Measurements from ENCODE around the gene CYBA. TPM values are rescaled to one million over a fixed set of nuclear protein-coding genes. Genes with fewer than 3 reads are reported as not detected.

The CYBA gene
- total RNA-seq, 5 donors from 2014 or later (not counting 1 experiment from before 2014, with no cell fraction given), result 271 to 456 (median 403) TPM

DNA sequence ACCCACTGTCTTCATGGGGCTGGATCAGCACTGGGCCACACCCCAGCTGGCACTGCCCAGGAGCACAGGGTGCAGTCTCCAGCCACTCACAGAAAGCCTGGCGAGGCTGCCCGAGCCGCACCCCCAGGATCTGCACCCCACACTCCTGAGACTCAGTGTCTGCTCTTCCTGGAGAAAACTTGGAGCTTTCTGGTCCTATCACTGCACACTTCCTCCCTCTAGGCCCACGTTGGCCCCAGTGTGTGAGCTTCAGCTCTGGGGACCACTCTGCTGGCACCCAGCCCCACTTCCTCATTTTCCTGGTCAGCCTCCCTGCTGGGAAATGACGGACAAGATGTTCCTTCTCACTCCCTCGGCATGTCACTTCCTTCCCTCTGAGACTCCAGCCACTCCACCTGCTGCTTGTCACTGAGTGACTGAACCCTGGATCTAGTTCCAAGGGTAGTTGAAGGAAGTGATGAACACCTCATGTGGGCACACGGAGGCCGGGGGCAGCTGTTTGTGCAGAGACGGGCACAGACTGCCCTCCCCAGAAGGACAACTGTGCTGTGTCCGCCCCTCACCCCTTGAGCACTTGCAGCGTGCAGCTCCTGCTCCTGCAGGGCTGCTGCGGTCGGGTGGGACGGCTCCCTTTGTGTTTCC, 51.6 kb downstream of the CYBA start:
- Mint-ChIP-seq H3K4me3 (no peak overlapping the region), H3K9me3 (no peaks in the 10 kb centered on the region), H3K27ac (no peak overlapping the region), H3K36me3 (peaks cover 37% of the 10 kb centered on the region), H3K27me3 (no peaks in the 10 kb centered on the region), H3K4me1 (peaks cover 2 to 9% (median 5%) of the 10 kb centered on the region in 3 donors)
- peak in 1 of 35 experiments; percentile 19 for DNase-seq
- H3K4me1 ChIP-seq (ENCODE audit: control insufficient read depth in 1 of 2, extremely low read depth in 1 of 2, insufficient read depth in 2 of 2, low read length in 2 of 2), result no peaks in the 10 kb centered on the region
- POLR2A ChIA-PET, result interaction anchor here in 1 of 2 donors (0.6 kb wide), 1 partner anchor 19 kb away, joined by 3 read pairs; no protein-coding TSS in a partner anchor
- H3K27ac ChIP-seq (ENCODE audit: low read length), result no peak overlapping the region
- no peak for ATAC-seq (replicated peaks in 1 of 4)
- H3K27me3 ChIP-seq (replicated peaks in 1 of 2; ENCODE audit: control insufficient read depth in 2 of 2, extremely low read depth in 1 of 2, insufficient read depth in 2 of 2, low read length in 1 of 2), result no peaks in the 10 kb centered on the region
- H3K9me3 ChIP-seq, result no peaks in the 10 kb centered on the region
- H3K36me3 ChIP-seq (ENCODE audit: control insufficient read depth in 2 of 2, extremely low read depth in 1 of 2, insufficient read depth in 1 of 2, low read length in 1 of 2), result peaks cover 27 to 55% of the 10 kb centered on the region in 2 donors
- CTCF ChIA-PET, result no interaction called here
- 96% methylated on average over 9 of the region's 14 CpGs for WGBS (ENCODE audit: insufficient coverage)
- H3K4me3 ChIP-seq (ENCODE audit: control insufficient read depth in 1 of 2, extremely low read depth in 1 of 2, low read length in 1 of 2), result no peak overlapping the region

DNA sequence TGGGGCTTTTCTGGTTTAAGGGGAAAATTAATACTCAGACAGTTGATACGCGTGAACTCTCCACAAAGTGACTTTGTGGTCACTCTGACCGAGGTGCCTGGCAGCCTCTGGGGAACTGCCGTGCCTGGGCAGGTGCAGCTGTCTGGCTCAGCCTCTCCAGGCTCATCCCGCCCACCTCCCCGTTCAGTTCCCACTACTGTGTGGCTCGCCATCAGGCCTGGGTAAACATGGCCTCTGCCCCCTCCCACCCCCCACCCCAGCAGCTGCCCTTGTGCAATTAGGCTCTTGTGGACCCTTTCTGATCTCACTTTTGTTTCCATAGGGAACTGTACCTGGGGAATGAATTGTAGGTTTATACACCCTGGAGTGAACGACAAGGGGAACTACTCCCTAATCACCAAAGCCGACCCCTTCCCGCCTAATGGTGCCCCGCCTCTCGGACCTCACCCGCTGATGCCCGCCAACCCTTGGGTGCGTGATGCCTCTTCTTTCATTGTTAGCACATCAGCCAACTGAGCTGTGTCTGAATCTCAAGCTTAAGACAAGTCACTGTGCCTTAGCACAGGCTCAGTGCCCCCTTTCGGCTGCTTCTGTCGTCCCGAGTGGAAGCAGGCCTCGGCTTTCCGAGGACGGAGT, 52.9 kb downstream of the CYBA start:
- peaks cover 27 to 65% of the 10 kb centered on the region in 2 donors for H3K36me3 ChIP-seq (ENCODE audit: control insufficient read depth in 2 of 2, extremely low read depth in 1 of 2, insufficient read depth in 1 of 2, low read length in 1 of 2)
- H3K9me3 ChIP-seq, result no peaks in the 10 kb centered on the region
- ATAC-seq (replicated peaks in 1 of 4) (no peak), DNase-seq (no peak)
- Mint-ChIP-seq H3K4me3 (no peak overlapping the region), H3K9me3 (no peaks in the 10 kb centered on the region), H3K4me1 (peaks cover 5 to 9% (median 8%) of the 10 kb centered on the region in 3 donors), H3K27me3 (no peaks in the 10 kb centered on the region), H3K27ac (no peak overlapping the region), H3K36me3 (peaks cover 40% of the 10 kb centered on the region)
- 83% methylated on average over 11 of the region's 21 CpGs for WGBS (ENCODE audit: insufficient coverage)
- no peak overlapping the region for H3K27ac ChIP-seq (ENCODE audit: low read length)
- H3K27me3 ChIP-seq (replicated peaks in 1 of 2; ENCODE audit: control insufficient read depth in 2 of 2, extremely low read depth in 1 of 2, insufficient read depth in 2 of 2, low read length in 1 of 2), result no peaks in the 10 kb centered on the region
- POLR2A ChIA-PET, result interaction anchor here in 1 of 2 donors (0.6 kb wide), 1 partner anchor 28 kb away, joined by 16 read pairs; no protein-coding TSS in a partner anchor
- H3K4me1 ChIP-seq (ENCODE audit: control insufficient read depth in 1 of 2, extremely low read depth in 1 of 2, insufficient read depth in 2 of 2, low read length in 2 of 2), result no peaks in the 10 kb centered on the region
- CTCF ChIA-PET, result no interaction called here
- no peak overlapping the region for H3K4me3 ChIP-seq (ENCODE audit: control insufficient read depth in 1 of 2, extremely low read depth in 1 of 2, low read length in 1 of 2)

DNA sequence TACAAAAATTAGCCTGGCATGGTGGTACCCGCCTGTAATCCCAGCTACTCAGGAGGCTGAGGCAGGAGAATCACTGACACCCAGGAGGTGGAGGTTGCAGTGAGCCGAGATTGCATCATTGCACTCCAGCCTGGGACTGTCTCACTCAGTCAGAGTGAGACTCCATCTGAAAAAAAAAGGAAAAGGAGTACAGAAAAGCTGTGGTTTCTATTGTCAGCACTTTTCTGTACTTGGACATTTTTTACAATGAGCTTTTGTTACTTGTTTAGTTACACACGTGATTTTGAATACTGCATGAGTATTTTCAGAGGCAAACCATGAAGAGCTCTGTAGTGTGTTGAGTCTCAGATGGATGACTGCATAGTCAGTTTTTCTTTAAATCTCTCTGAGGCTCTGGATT, 54.4 kb downstream of the CYBA start:
- Mint-ChIP-seq H3K9me3 (no peaks in the 10 kb centered on the region), H3K27ac (no peak overlapping the region), H3K36me3 (peaks cover 40% of the 10 kb centered on the region), H3K4me1 (peaks cover 12 to 17% (median 13%) of the 10 kb centered on the region in 3 donors), H3K4me3 (no peak overlapping the region), H3K27me3 (no peaks in the 10 kb centered on the region)
- Histone ChIP-seq H3K4me3 (ENCODE audit: control insufficient read depth in 1 of 2, extremely low read depth in 1 of 2, low read length in 1 of 2) (no peak overlapping the region), H3K27ac (ENCODE audit: low read length) (no peak overlapping the region), H3K4me1 (ENCODE audit: control insufficient read depth in 1 of 2, extremely low read depth in 1 of 2, insufficient read depth in 2 of 2, low read length in 2 of 2) (peaks cover 0 to 7% of the 10 kb centered on the region in 2 experiments), H3K36me3 (ENCODE audit: control insufficient read depth in 2 of 2, extremely low read depth in 1 of 2, insufficient read depth in 1 of 2, low read length in 1 of 2) (peaks cover 21 to 57% of the 10 kb centered on the region in 2 donors), H3K27me3 (replicated peaks in 1 of 2; ENCODE audit: control insufficient read depth in 2 of 2, extremely low read depth in 1 of 2, insufficient read depth in 2 of 2, low read length in 1 of 2) (no peaks in the 10 kb centered on the region), H3K9me3 (no peaks in the 10 kb centered on the region)
- WGBS (ENCODE audit: insufficient coverage), result 67% methylated on average over 1 of the region's 3 CpGs
- CTCF ChIA-PET, result no interaction called here
- POLR2A ChIA-PET, result no interaction called here
- DNase-seq (no peak), ATAC-seq (replicated peaks in 1 of 4) (no peak)

DNA sequence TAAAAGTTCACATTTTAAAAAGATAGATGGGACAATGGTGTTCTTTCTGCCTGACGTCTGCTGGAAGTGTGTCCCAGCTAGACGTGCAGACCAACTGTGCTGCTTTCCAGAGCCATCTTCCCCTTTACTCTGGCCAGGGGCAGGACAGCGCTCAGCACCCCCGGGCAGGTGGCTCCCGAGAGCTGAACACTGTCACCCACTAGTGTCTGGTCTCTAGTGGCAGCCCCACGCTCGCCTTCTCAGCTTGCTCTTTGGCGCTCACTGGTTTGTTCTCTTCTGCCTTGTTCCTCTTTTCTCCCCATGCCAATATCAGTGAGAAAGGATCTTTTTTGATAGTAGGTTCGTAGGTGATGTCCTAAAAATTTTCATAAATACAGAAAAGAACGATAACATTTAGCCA, 54.9 kb downstream of the CYBA start:
- peaks cover 37% of the 10 kb centered on the region for H3K36me3 Mint-ChIP-seq
- Histone ChIP-seq H3K27me3 (replicated peaks in 1 of 2; ENCODE audit: control insufficient read depth in 2 of 2, extremely low read depth in 1 of 2, insufficient read depth in 2 of 2, low read length in 1 of 2) (no peaks in the 10 kb centered on the region), H3K4me1 (ENCODE audit: control insufficient read depth in 1 of 2, extremely low read depth in 1 of 2, insufficient read depth in 2 of 2, low read length in 2 of 2) (peaks cover 0 to 7% of the 10 kb centered on the region in 2 experiments), H3K36me3 (ENCODE audit: control insufficient read depth in 2 of 2, extremely low read depth in 1 of 2, insufficient read depth in 1 of 2, low read length in 1 of 2) (peaks cover 22 to 52% of the 10 kb centered on the region in 2 donors), H3K27ac (ENCODE audit: low read length) (no peak overlapping the region), H3K4me3 (ENCODE audit: control insufficient read depth in 1 of 2, extremely low read depth in 1 of 2, low read length in 1 of 2) (no peak overlapping the region), H3K9me3 (no peaks in the 10 kb centered on the region)
- H3K4me1 Mint-ChIP-seq, result peaks cover 13 to 18% (median 14%) of the 10 kb centered on the region in 3 donors
- ATAC-seq (replicated peaks in 1 of 4), result no peak
- H3K4me3 Mint-ChIP-seq, result no peak overlapping the region
- no peak for DNase-seq
- no peak overlapping the region for H3K27ac Mint-ChIP-seq
- no peaks in the 10 kb centered on the region for H3K27me3 Mint-ChIP-seq
- H3K9me3 Mint-ChIP-seq, result no peaks in the 10 kb centered on the region
- ChIA-PET CTCF (no interaction called here), POLR2A (no interaction called here)
- 90% methylated on average over 3 of the region's 10 CpGs for WGBS (ENCODE audit: insufficient coverage)

DNA sequence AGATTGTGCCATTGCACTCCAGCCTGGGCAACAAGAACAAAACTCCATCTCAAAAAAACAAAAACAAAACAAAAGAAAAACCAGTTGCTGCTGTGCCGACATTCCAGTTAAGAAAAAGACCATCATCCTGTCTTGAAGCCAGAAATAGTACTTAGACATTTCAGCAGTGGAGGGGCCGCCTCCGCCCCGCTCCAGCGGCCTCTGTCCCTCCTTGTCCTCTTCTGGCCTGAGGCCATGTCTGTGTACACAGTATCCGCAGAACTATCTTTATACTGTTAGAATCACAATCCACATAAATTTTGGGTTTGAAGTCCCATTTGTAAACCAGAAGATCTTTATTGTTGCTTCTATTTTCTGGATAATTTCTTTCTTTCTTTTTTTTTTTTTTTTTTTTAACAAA, 55.8 kb downstream of the CYBA start:
- H3K36me3 ChIP-seq (ENCODE audit: control insufficient read depth in 2 of 2, extremely low read depth in 1 of 2, insufficient read depth in 1 of 2, low read length in 1 of 2), result peaks cover 16 to 49% of the 10 kb centered on the region in 2 donors
- no peak overlapping the region for H3K4me3 ChIP-seq (ENCODE audit: control insufficient read depth in 1 of 2, extremely low read depth in 1 of 2, low read length in 1 of 2)
- Mint-ChIP-seq H3K27me3 (no peaks in the 10 kb centered on the region), H3K4me1 (peaks cover 13 to 20% (median 17%) of the 10 kb centered on the region in 3 donors), H3K27ac (no peak overlapping the region), H3K4me3 (no peak overlapping the region), H3K9me3 (no peaks in the 10 kb centered on the region), H3K36me3 (peaks cover 33% of the 10 kb centered on the region)
- no peaks in the 10 kb centered on the region for H3K9me3 ChIP-seq
- ChIA-PET CTCF (no interaction called here), POLR2A (no interaction called here)
- 100% methylated on average over 4 of the region's 6 CpGs for WGBS (ENCODE audit: insufficient coverage)
- H3K4me1 ChIP-seq (ENCODE audit: control insufficient read depth in 1 of 2, extremely low read depth in 1 of 2, insufficient read depth in 2 of 2, low read length in 2 of 2), result peaks cover 0 to 8% of the 10 kb centered on the region in 2 experiments
- H3K27me3 ChIP-seq (replicated peaks in 1 of 2; ENCODE audit: control insufficient read depth in 2 of 2, extremely low read depth in 1 of 2, insufficient read depth in 2 of 2, low read length in 1 of 2), result no peaks in the 10 kb centered on the region
- DNase-seq, result no peak
- H3K27ac ChIP-seq (ENCODE audit: low read length), result no peak overlapping the region
- no peak for ATAC-seq (replicated peaks in 1 of 4)

DNA sequence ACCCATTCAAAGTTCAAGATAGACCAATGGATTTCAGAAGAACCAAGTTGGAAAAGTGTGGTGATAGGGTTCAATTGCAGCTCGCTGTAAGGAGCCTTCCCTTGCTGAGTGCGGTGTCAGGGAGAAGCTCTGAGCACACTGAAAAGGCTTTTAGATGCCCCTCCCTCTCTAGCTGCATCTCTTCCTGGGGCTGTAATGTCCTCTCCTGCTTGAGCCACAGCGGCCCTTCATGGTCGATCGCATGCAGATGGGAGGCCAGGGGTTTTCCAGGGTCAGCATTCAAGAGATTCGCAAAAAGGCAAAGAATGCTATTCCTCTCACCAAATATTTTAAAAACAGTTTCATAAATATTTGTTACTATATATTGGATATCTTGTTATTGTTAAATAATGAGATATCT, 56.9 kb downstream of the CYBA start:
- CTCF ChIA-PET, result no interaction called here
- H3K27ac ChIP-seq (ENCODE audit: low read length), result no peak overlapping the region

More for the DNA sequence above, 56.9 kb downstream of the CYBA start:
- POLR2A ChIA-PET, result no interaction called here
- Mint-ChIP-seq H3K27me3 (no peaks in the 10 kb centered on the region), H3K4me1 (peaks cover 21 to 30% (median 26%) of the 10 kb centered on the region in 3 donors), H3K36me3 (peaks cover 35% of the 10 kb centered on the region), H3K27ac (no peak overlapping the region), H3K9me3 (no peaks in the 10 kb centered on the region), H3K4me3 (no peak overlapping the region)
- peaks cover 13 to 47% of the 10 kb centered on the region in 2 donors for H3K36me3 ChIP-seq (ENCODE audit: control insufficient read depth in 2 of 2, extremely low read depth in 1 of 2, insufficient read depth in 1 of 2, low read length in 1 of 2)
- H3K4me1 ChIP-seq (ENCODE audit: control insufficient read depth in 1 of 2, extremely low read depth in 1 of 2, insufficient read depth in 2 of 2, low read length in 2 of 2), result peaks cover 0 to 15% of the 10 kb centered on the region in 2 experiments
- ATAC-seq (replicated peaks in 1 of 4) (no peak), DNase-seq (no peak)
- WGBS (ENCODE audit: insufficient coverage), result no CpG with 5 or more reads among the region's 6 CpGs
- H3K27me3 ChIP-seq (replicated peaks in 1 of 2; ENCODE audit: control insufficient read depth in 2 of 2, extremely low read depth in 1 of 2, insufficient read depth in 2 of 2, low read length in 1 of 2), result no peaks in the 10 kb centered on the region
- H3K4me3 ChIP-seq (ENCODE audit: control insufficient read depth in 1 of 2, extremely low read depth in 1 of 2, low read length in 1 of 2), result no peak overlapping the region
- no peaks in the 10 kb centered on the region for H3K9me3 ChIP-seq
